DND-41 (cell line): ENCODE results near the gene NAB2.

ENCODE experiments used
- ATAC-seq: fragments of 200-7000 bp; cut with Tn5 transposase; 3 replicates; pipeline ENCODE4 v1.9.1; 2021; ENCODE audit warnings: low read depth; ENCODE audit not compliant: insufficient read depth
- DNase-seq: peaks from one replicate; pipeline ENCODE4 v3.0.0-alpha.2; 2020
- H2AFZ ChIP-seq: 2 replicates; pipeline ENCODE4 v1.6.0; 2012; ENCODE audit warnings: low read depth, low read length
- H3K27ac ChIP-seq: 2 replicates; pipeline ENCODE4 v1.5.1; 2012; ENCODE audit warnings: low read length, inconsistent platforms
- H3K27me3 ChIP-seq: fragments of 200-600 bp; sonication (generic); 2 replicates; pipeline ENCODE4 v1.6.0; 2012; ENCODE audit warnings: low read length, mild to moderate bottlenecking, inconsistent platforms; ENCODE audit not compliant: insufficient read depth, poor library complexity
- H3K36me3 ChIP-seq: 2 replicates; pipeline ENCODE4 v1.5.1; 2012; ENCODE audit warnings: low read length, inconsistent platforms; ENCODE audit not compliant: insufficient read depth
- H3K4me1 ChIP-seq: 2 replicates; pipeline ENCODE4 v1.5.1; 2012; ENCODE audit warnings: mild to moderate bottlenecking, low read length; ENCODE audit not compliant: insufficient read depth
- H3K4me2 ChIP-seq: 2 replicates; pipeline ENCODE4 v1.6.0; 2012; ENCODE audit warnings: mild to moderate bottlenecking, moderate library complexity, low read length, inconsistent platforms; ENCODE audit not compliant: insufficient read depth
- H3K4me3 ChIP-seq, 2 experiments: fragments of 200-600 bp in 1 of 2; shearing (Covaris generic) in 1 of 2; 2 replicates each; pipeline ENCODE4 v1.5.1; 2012 to 2016; ENCODE audit warnings: inconsistent platforms in 2 of 2, low read length in 2 of 2, mild to moderate bottlenecking in 2 of 2, low read depth in 1 of 2, moderate library complexity in 1 of 2
- H3K79me2 ChIP-seq: 2 replicates; pipeline ENCODE4 v1.6.0; 2012; ENCODE audit warnings: low read length, inconsistent platforms; ENCODE audit not compliant: insufficient read depth
- H3K9ac ChIP-seq: 2 replicates; pipeline ENCODE4 v1.6.0; 2012; ENCODE audit warnings: low read depth, mild to moderate bottlenecking, inconsistent platforms, low read length, moderate library complexity
- H3K9me3 ChIP-seq: 2 replicates; pipeline ENCODE4 v1.5.1; 2012; ENCODE audit warnings: low read length, moderate library complexity, mild to moderate bottlenecking, inconsistent platforms; ENCODE audit not compliant: insufficient read depth, severe bottlenecking
- H4K20me1 ChIP-seq: 2 replicates; pipeline ENCODE4 v1.6.0; 2012; ENCODE audit warnings: low read length; ENCODE audit not compliant: insufficient read depth
- EZH2 ChIP-seq: IDR thresholded peaks from 3 replicates; pipeline ENCODE4 v1.6.1; 2012; ENCODE audit warnings: borderline replicate concordance, low read depth, mild to moderate bottlenecking, moderate library complexity, low read length, inconsistent platforms; ENCODE audit not compliant: severe bottlenecking
- TF ChIP-seq, protein P1 (sequence below): IDR thresholded peaks from 2 replicates; pipeline ENCODE4 v1.5.1; 2012; ENCODE audit warnings: borderline replicate concordance, low read length, moderate library complexity, mild to moderate bottlenecking; ENCODE audit not compliant: poor library complexity, severe bottlenecking; ENCODE audit errors: extremely low read depth

NAB2 gene

GRCh38 chr12:57046947-57047890 lies 41.7 kb upstream of the NAB2 start:
- H3K27ac ChIP-seq: peak overlapping the region; percentile 81
- TF ChIP-seq, protein P1, sequence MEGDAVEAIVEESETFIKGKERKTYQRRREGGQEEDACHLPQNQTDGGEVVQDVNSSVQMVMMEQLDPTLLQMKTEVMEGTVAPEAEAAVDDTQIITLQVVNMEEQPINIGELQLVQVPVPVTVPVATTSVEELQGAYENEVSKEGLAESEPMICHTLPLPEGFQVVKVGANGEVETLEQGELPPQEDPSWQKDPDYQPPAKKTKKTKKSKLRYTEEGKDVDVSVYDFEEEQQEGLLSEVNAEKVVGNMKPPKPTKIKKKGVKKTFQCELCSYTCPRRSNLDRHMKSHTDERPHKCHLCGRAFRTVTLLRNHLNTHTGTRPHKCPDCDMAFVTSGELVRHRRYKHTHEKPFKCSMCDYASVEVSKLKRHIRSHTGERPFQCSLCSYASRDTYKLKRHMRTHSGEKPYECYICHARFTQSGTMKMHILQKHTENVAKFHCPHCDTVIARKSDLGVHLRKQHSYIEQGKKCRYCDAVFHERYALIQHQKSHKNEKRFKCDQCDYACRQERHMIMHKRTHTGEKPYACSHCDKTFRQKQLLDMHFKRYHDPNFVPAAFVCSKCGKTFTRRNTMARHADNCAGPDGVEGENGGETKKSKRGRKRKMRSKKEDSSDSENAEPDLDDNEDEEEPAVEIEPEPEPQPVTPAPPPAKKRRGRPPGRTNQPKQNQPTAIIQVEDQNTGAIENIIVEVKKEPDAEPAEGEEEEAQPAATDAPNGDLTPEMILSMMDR: no peak
- TF ChIP-seq EZH2: no peak
- peak; percentile 85 for ATAC-seq

DNA sequence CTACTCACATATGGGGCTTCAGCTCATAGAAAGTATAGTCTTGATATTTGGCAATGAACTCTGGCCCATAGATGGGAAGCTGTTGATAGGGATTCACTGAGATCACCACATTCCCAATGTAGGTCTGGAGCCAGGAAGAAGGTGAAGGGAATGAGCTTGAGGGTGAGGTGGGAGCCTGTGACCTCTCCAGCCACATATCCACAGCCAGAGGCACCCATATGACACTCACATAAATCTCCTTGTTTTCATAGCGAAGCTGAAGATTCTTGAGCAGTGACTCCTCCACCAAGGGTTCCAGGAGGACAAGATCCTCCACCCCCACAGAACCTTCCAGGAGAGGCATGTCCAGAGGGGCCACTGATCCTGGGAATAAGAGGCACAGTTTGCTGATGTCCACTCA lies 40.9 kb upstream of the NAB2 start:
- peak overlapping the region in 1 of 2 experiments; percentile 39; a peak in 1 of 4 replicates for H3K4me3 ChIP-seq
- peak overlapping the region; percentile 68 for H2AFZ ChIP-seq
- H3K27ac ChIP-seq: peak overlapping the region; percentile 81
- TF ChIP-seq, protein P1: no peak
- TF ChIP-seq EZH2: no peak
- H3K79me2 ChIP-seq: no peaks in the 10 kb centered on the region
- H3K9me3 ChIP-seq: no peaks in the 10 kb centered on the region
- DNase-seq (no peak), ATAC-seq (no peak)
- H3K4me2 ChIP-seq: peak overlapping the region; percentile 54
- no peaks in the 10 kb centered on the region for H3K27me3 ChIP-seq
- H3K9ac ChIP-seq: peak overlapping the region; percentile 28; the same call in 1 of the 2 replicates
- H3K4me1 ChIP-seq: peaks cover 34% of the 10 kb centered on the region
- no peaks in the 10 kb centered on the region for H3K36me3 ChIP-seq
- no peaks in the 10 kb centered on the region for H4K20me1 ChIP-seq

More at GRCh38 chr12:57046947-57047890, 41.7 kb upstream of the NAB2 start:
- H4K20me1 ChIP-seq: no peaks in the 10 kb centered on the region
- peaks cover 34% of the 10 kb centered on the region for H3K4me1 ChIP-seq
- H3K9ac ChIP-seq: peak overlapping the region; percentile 28
- peak overlapping the region in 1 of 2 experiments; percentile 39; a peak in 2 of 4 replicates for H3K4me3 ChIP-seq
- no peaks in the 10 kb centered on the region for H3K27me3 ChIP-seq
- peak overlapping the region; percentile 54 for H3K4me2 ChIP-seq
- H2AFZ ChIP-seq: peak overlapping the region; percentile 68
- H3K79me2 ChIP-seq: no peaks in the 10 kb centered on the region
- H3K9me3 ChIP-seq: no peaks in the 10 kb centered on the region
- H3K36me3 ChIP-seq: no peaks in the 10 kb centered on the region
- DNase-seq: peak; percentile 86

- H2AFZ ChIP-seq: no peak overlapping the region
- no peaks in the 10 kb centered on the region for H3K79me2 ChIP-seq
- peak; percentile 57 for DNase-seq
- H3K9me3 ChIP-seq: no peaks in the 10 kb centered on the region
- no peak overlapping the region for H3K4me3 ChIP-seq
- H3K27ac ChIP-seq: peak overlapping the region; percentile 81
- no peak for ATAC-seq
- no peaks in the 10 kb centered on the region for H4K20me1 ChIP-seq
- H3K4me2 ChIP-seq: no peak overlapping the region
- no peak for TF ChIP-seq EZH2
- TF ChIP-seq, protein P1: no peak
- H3K9ac ChIP-seq: no peak overlapping the region
- no peaks in the 10 kb centered on the region for H3K36me3 ChIP-seq
- H3K4me1 ChIP-seq: peaks cover 34% of the 10 kb centered on the region
- no peaks in the 10 kb centered on the region for H3K27me3 ChIP-seq
Observed at GRCh38 chr12:57048423-57049118, 40.3 kb upstream of the NAB2 start.
